K562 (cell line): ENCODE measurements around the gene ARL16. TPM values are rescaled to one million over a fixed set of nuclear protein-coding genes. Genes with fewer than 3 reads are reported as not detected.

Experiments
- ATAC-seq: fragments of 200-7000 bp; cut with Tn5 transposase; 3 replicates; pipeline ENCODE4 v1.9.1; 2020; ENCODE audit warnings: moderate library complexity
- BruUV-seq: library from RNA; stranded (reverse); fragments of 400-500 nt; replicated peaks from 2 replicates; lab custom pipeline; 2021; lab: Mats Ljungman, UMichigan
- CTCF ChIA-PET: fragments of 300-600 bp; formaldehyde crosslinking; extraction: SDS; loops from one replicate; lab custom pipeline; 2021; ENCODE audit warnings: low intra/inter-chr PET ratio; lab: Yijun Ruan, JAX
- POLR2A ChIA-PET: fragments of 300-600, 350-650 bp; sonication (Branson Sonifier 250); formaldehyde crosslinking; extraction: SDS; loops from one replicate; lab custom pipeline; 2021; ENCODE audit warnings: antibody characterized with exemption, inconsistent platforms; lab: Yijun Ruan, JAX
- DNase-seq, 4 experiments: peaks; one replicate each; pipeline versions ENCODE4 v3.0.0 to v3.0.0-alpha.2; 2011 to 2018; ENCODE audit warnings: low spot score in 3 of 4, mixed read lengths in 3 of 4; ENCODE audit errors: extremely low read depth in 1 of 4
- FAIRE-seq: peaks from 2 replicates; lab custom pipeline; 2011; peaks lifted over from hg19 to GRCh38; lab: Jason Lieb, UNC
- H2AFZ ChIP-seq: 2 replicates; pipeline ENCODE4 v1.6.0; 2011; ENCODE audit warnings: low read depth, low read length, control low read depth, inconsistent platforms
- H3K27ac ChIP-seq: fragments of 200-600 bp; 3 replicates; pipeline ENCODE4 v1.8.0; 2011; ENCODE audit warnings: low read depth, mild to moderate bottlenecking, control low read depth, inconsistent platforms, low read length, moderate library complexity, mixed read lengths; ENCODE audit errors: extremely low read depth
- H3K27me3 ChIP-seq, 2 experiments: fragments of 300-600 bp in 1 of 2; 2 replicates in 1 of 2; 3 replicates in 1 of 2; pipeline versions ENCODE4 v1.6.0 to v1.8.0; 2011; ENCODE audit warnings: inconsistent platforms in 2 of 2, low read length in 2 of 2, mild to moderate bottlenecking in 1 of 2, mixed read lengths in 1 of 2, moderate library complexity in 1 of 2; ENCODE audit not compliant: control insufficient read depth in 2 of 2, insufficient read depth in 2 of 2
- H3K36me3 ChIP-seq: fragments of 300-600 bp; 3 replicates; pipeline ENCODE4 v1.8.0; 2011; ENCODE audit warnings: mild to moderate bottlenecking, low read length, inconsistent platforms; ENCODE audit not compliant: control insufficient read depth, insufficient read depth
- H3K4me1 ChIP-seq, 2 experiments: fragments of 200-600 bp in 1 of 2; replicated peaks in 1 of 2; 2 replicates in 1 of 2; 3 replicates in 1 of 2; pipeline versions ENCODE4 v1.5.1 to v1.8.0; 2011; ENCODE audit warnings: inconsistent platforms in 2 of 2, low read length in 2 of 2, mild to moderate bottlenecking in 1 of 2, mixed read lengths in 1 of 2, moderate library complexity in 1 of 2; ENCODE audit not compliant: control insufficient read depth in 2 of 2, insufficient read depth in 2 of 2
- H3K4me2 ChIP-seq: 2 replicates; pipeline ENCODE4 v1.6.1; 2011; ENCODE audit warnings: low read length, control low read depth, inconsistent platforms, mixed read lengths; ENCODE audit not compliant: insufficient read depth
- H3K4me3 ChIP-seq: fragments of 200-600 bp; sonication (generic), shearing (Covaris generic); 2 replicates; pipeline ENCODE4 v1.5.1; 2016; ENCODE audit warnings: control low read depth, inconsistent platforms
- H3K79me2 ChIP-seq: fragments of 200-600 bp; 3 replicates; pipeline ENCODE4 v1.8.0; 2011; ENCODE audit warnings: low read length, inconsistent platforms; ENCODE audit not compliant: control insufficient read depth, insufficient read depth
- H3K9ac ChIP-seq, 2 experiments: 2 replicates each; pipeline versions ENCODE4 v1.6.0 to v1.6.1; 2011; ENCODE audit warnings: low read depth in 2 of 2, low read length in 2 of 2, control low read depth in 1 of 2, inconsistent platforms in 1 of 2, mild to moderate bottlenecking in 1 of 2, mixed read lengths in 1 of 2; ENCODE audit not compliant: insufficient read depth in 1 of 2
- H3K9me1 ChIP-seq: one replicate; pipeline ENCODE4 v1.6.0; 2011; ENCODE audit warnings: inconsistent platforms, mild to moderate bottlenecking, low read length, moderate library complexity; ENCODE audit not compliant: control insufficient read depth, insufficient read depth
- H3K9me3 ChIP-seq: replicated peaks from 2 replicates; pipeline ENCODE4 v1.5.1; 2011; ENCODE audit warnings: low read depth, low read length, inconsistent platforms; ENCODE audit not compliant: control insufficient read depth, insufficient read depth
- H4K20me1 ChIP-seq: replicated peaks from 2 replicates; pipeline ENCODE4 v1.6.1; 2011; ENCODE audit warnings: low read length, inconsistent platforms, mixed read lengths; ENCODE audit not compliant: control insufficient read depth, insufficient read depth
- BACH1 ChIP-seq: fragments of 200-800 bp; sonication (Bioruptor generic); IDR thresholded peaks from 2 replicates; pipeline ENCODE4 v1.6.1; 2016; ENCODE audit warnings: missing genetic modification characterization, missing compliant biosample characterization
- CBFA2T3 ChIP-seq: fragments of 450-650 bp; IDR thresholded peaks from 2 replicates; pipeline ENCODE4 v1.6.1; 2017
- CHAMP1 ChIP-seq: fragments of 450-650 bp; IDR thresholded peaks from 2 replicates; pipeline ENCODE4 v1.6.1; 2016; ENCODE audit warnings: mild to moderate bottlenecking
- CREBBP ChIP-seq: IDR thresholded peaks from one replicate; pipeline ENCODE4 v1.6.1; 2012; ENCODE audit warnings: low read depth, mild to moderate bottlenecking, control low read depth, inconsistent platforms, low read length
- MXI1 ChIP-seq: IDR thresholded peaks from 2 replicates; pipeline ENCODE4 v1.6.1; 2011; ENCODE audit warnings: low read depth, mild to moderate bottlenecking, improper control_type of control experiment, low read length
- NFXL1 ChIP-seq: fragments of 450-650 bp; formaldehyde crosslinking; IDR thresholded peaks from 2 replicates; pipeline ENCODE4 v1.4.0; 2021; ENCODE audit warnings: mild to moderate bottlenecking
- POLR2AphosphoS5 ChIP-seq: IDR thresholded peaks from 2 replicates; pipeline ENCODE4 v1.6.1; 2011; ENCODE audit warnings: mild to moderate bottlenecking, low read depth, low read length, moderate library complexity; ENCODE audit not compliant: control insufficient read depth, insufficient read depth
- SIRT6 ChIP-seq: IDR thresholded peaks from one replicate; pipeline ENCODE4 v1.6.1; 2012; ENCODE audit warnings: low read depth, mild to moderate bottlenecking, control low read depth, inconsistent platforms, low read length, moderate library complexity
- TAF15 ChIP-seq: fragments of 200-400 bp; formaldehyde crosslinking; IDR thresholded peaks from 2 replicates; pipeline ENCODE4 v1.6.1; 2017; ENCODE audit warnings: mild to moderate bottlenecking, low read depth, low read length, moderate library complexity
- TCFL5 ChIP-seq: fragments of 250-450 bp; sonication (Bioruptor Pico); conservative IDR thresholded peaks from 2 replicates; pipeline ENCODE4 v1.6.1; 2021; ENCODE audit warnings: mild to moderate bottlenecking, moderate library complexity, matching md5 sums
- TEAD4 ChIP-seq, 2 experiments: sonication (generic) in 1 of 2; formaldehyde crosslinking in 1 of 2; IDR thresholded peaks; 2 replicates each; pipeline versions ENCODE4 v1.6.1 to v1.8.0; 2012 to 2022; ENCODE audit warnings: borderline replicate concordance in 1 of 2, inconsistent platforms in 1 of 2, low read length in 1 of 2, mild to moderate bottlenecking in 1 of 2, missing genetic modification reagents in 1 of 2
- ZBTB11 ChIP-seq, 3 experiments: fragments of 200-800 bp in 1 of 3; fragments of 250-450 bp in 1 of 3; fragments of 450-650 bp in 1 of 3; sonication (Bioruptor Pico) in 1 of 3; sonication (Bioruptor generic) in 1 of 3; formaldehyde crosslinking in 1 of 3; IDR thresholded peaks; 2 replicates each; pipeline versions ENCODE4 v1.6.1 to v1.8.0; 2016 to 2022; ENCODE audit warnings: mild to moderate bottlenecking in 2 of 3, missing genetic modification characterization in 2 of 3, missing compliant biosample characterization in 1 of 3, moderate library complexity in 1 of 3
- ZFP30 ChIP-seq: fragments of 250-450 bp; sonication (Bioruptor Pico); IDR thresholded peaks from 2 replicates; pipeline ENCODE4 v1.8.0; 2022; ENCODE audit warnings: moderate library complexity, mild to moderate bottlenecking, inconsistent platforms, borderline replicate concordance
- ZFPM2 ChIP-seq: fragments of 250-450 bp; sonication (Bioruptor Pico); IDR thresholded peaks from 2 replicates; pipeline ENCODE4 v1.5.1; 2022; ENCODE audit warnings: mild to moderate bottlenecking
- WGBS: fragments of 100-300 bp; shearing (Covaris generic); methylation state at CpG from one replicate; pipeline ENCODE4 v1.1.6; 2016; ENCODE audit warnings: low coverage, mixed read lengths; ENCODE audit not compliant: insufficient coverage; ENCODE audit errors: missing lambda C conversion rate; 5-methylcytosine and 5-hydroxymethylcytosine counted together
- in situ Hi-C: fragments of 300-500 bp; cut with MboI; formaldehyde crosslinking; loops from 4 replicates; pipeline ENCODE4 v1.15.0; 2018; ENCODE audit warnings: inconsistent platforms, mixed read lengths
- intact Hi-C: fragments of 100-400 bp; cut with micrococcal nuclease; formaldehyde crosslinking; loops from 2 replicates; pipeline ENCODE4 v1.14.2; 2022
- polyA plus RNA-seq, 8 experiments: library from polyadenylated mRNA; depleted of rRNA in 4 of 8; stranded (reverse) in 5 of 8; unstranded in 3 of 8; fragments of >200 nt; fragmentation: Nextera tagmentation in 2 of 8; fragmentation: Illumina TruSeq in 1 of 8; extraction: Ambion mirVana in 2 of 8; extraction: Trizol in 1 of 8; gene quantifications; 2 replicates each; pipeline versions ENCODE4 v1.2.1 to v1.2.3, GENCODE V29; 2011 to 2014; ENCODE audit warnings: inconsistent platforms in 1 of 8, missing spikeins in 1 of 8
- total RNA-seq, 7 experiments: library from RNA; depleted of rRNA in 6 of 7; stranded (reverse); fragments of >200 nt in 6 of 7; fragmentation: Illumina TruSeq in 2 of 7; extraction: Trizol in 2 of 7; gene quantifications; 2 replicates each; pipeline versions ENCODE4 v1.2.1 to v1.2.3, GENCODE V29; 2011 to 2021; ENCODE audit warnings: low replicate concordance in 1 of 7

Gene ARL16
- total and polyA plus RNA-seq, 9 of the 15 experiments (the other 6 are each of a cell fraction or from before 2014, with no cell fraction given): 5.4 to 32.4 (median 22.6) TPM

DNA sequence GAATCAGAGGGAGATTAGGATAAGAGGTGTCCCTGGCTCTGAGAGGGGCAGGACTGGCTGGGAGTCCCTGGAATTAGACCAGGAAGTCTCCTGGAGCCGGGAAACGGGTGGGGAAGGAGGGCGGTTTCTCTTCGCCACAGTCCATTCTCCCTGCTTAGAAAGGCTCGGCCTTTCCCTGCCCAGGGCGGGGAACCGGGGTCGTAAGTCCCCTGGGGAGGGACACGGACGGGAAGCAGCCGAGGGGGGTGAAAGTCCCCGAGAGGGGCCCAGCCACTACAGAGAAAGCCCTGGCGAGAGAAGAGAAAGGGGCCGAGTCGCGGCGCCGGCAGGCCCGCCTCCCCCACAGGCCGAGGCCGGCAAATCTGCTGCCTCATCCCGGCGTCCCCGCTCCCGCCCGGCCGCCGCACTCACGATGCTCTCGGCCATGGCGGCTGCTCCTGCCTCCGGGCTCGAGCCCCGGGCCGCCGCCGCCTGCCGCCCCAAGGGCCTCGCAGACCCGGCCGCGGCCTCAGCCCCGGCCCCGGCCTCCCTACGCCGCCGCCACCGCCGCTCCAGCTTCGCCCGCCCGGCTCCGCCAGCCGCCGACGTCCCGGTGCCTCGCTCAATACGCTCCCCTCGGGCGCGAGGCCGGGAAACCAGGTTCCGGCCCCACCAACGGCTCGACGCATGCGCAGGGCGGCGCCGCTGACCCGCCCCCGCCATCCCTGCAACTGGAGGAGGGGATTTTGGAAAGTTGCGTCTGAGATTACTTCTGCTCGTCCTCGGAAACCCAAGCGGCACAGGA is 46.9 kb downstream of the ARL16 start, which contains the start of the genes NPLOC4 and TSPAN10:
Gene NPLOC4, minus strand, starts transcription at position 608 of the 784 bp plus-strand sequence. Its CDS starts 182 bp downstream, at position 426.
Gene TSPAN10, plus strand, starts transcription at position 692 of the 784 bp plus-strand sequence. CDS start 5,217 bp downstream, outside the sequence.
- H3K9ac ChIP-seq: peak within 1 kb of the TSS; percentile 94 to 98
- ChIA-PET POLR2A (interaction anchor here (0.5 to 1.4 kb wide), 13 partner anchors 8 to 573 kb away, joined by 3 to 6 read pairs (median 3); partner anchors contain the start of genes ACTG1 and CCDC137), CTCF (interaction anchor here (0.7 kb wide), 1 partner anchor 568 kb away, joined by 3 read pairs; no protein-coding TSS in a partner anchor)
- peak within 1 kb of the TSS; percentile 87 for H3K27ac ChIP-seq
- ATAC-seq (peak; percentile 91), DNase-seq (peak; percentile 91 to 98 (median 97)), FAIRE-seq (peak; percentile 29)
- peaks cover 52% of the 10 kb centered on the region for H3K79me2 ChIP-seq
- H3K9me1 ChIP-seq: no peaks in the 10 kb centered on the region
- peak within 1 kb of the TSS; percentile 92 for H2AFZ ChIP-seq
- BruUV-seq: no TSS peak
- H3K4me2 ChIP-seq: peak within 1 kb of the TSS; percentile 84
- H3K9me3 ChIP-seq: no peaks in the 10 kb centered on the region
- 2% methylated on average over 49 of the region's 77 CpGs for WGBS
- H4K20me1 ChIP-seq: peaks cover 6% of the 10 kb centered on the region
- peaks cover 20 to 22% of the 10 kb centered on the region in 2 experiments; a peak in 4 of 5 replicates for H3K4me1 ChIP-seq
- in situ Hi-C loops: no loop called here
- peaks cover 28% of the 10 kb centered on the region; the same call in 2 of the 3 replicates for H3K36me3 ChIP-seq
- intact Hi-C loops: loop anchor here (1.0 kb wide), 1 partner anchor 30 kb away; the partner anchor contains the start of genes CCDC137 and OXLD1
- H3K27me3 ChIP-seq: no peaks in the 10 kb centered on the region
- H3K4me3 ChIP-seq: peak within 1 kb of the TSS; percentile 69
- TF ChIP-seq CBFA2T3: no peak
- TF ChIP-seq ZFP30 (CRISPR knock-in tag): no peak
- no peak for TF ChIP-seq CREBBP
- peak; percentile 88 for TF ChIP-seq POLR2AphosphoS5
- no peak for TF ChIP-seq SIRT6
- TF ChIP-seq ZBTB11 (CRISPR knock-in tag; IDR thresholded peaks at IDR 0.05): peak; percentile 97 to 99 (median 99)
- TF ChIP-seq TCFL5 (CRISPR knock-in tag): no peak
- TF ChIP-seq MXI1: no peak
- no peak for TF ChIP-seq TAF15
- TF ChIP-seq ZFPM2 (CRISPR knock-in tag): no peak
- TF ChIP-seq BACH1 (tag): no peak
- no peak for TF ChIP-seq CHAMP1
- TF ChIP-seq NFXL1: no peak
- TF ChIP-seq TEAD4 (IDR thresholded peaks at IDR 0.05; ENCODE audit: low read length): peak; percentile 1
- TF ChIP-seq TEAD4 (CRISPR knock-in tag; IDR thresholded peaks at IDR 0.05; ENCODE audit: borderline replicate concordance): no peak
